GM12878 (cell line): ENCODE results near the gene PRM1. TPM values are rescaled to one million over a fixed set of nuclear protein-coding genes. Genes with fewer than 3 reads are reported as not detected.

Source experiments
- ATF7 ChIP-seq: fragments of 450-650 bp; IDR thresholded peaks from 2 replicates; pipeline ENCODE4 v1.6.1; 2016; ENCODE audit warnings: low read depth, mild to moderate bottlenecking
- BRCA1 ChIP-seq: IDR thresholded peaks from 2 replicates; pipeline ENCODE4 v1.6.1; 2011; ENCODE audit warnings: low read depth, low read length, improper control_type of control experiment
- CEBPB ChIP-seq, 2 experiments: fragments of 150-350 bp in 1 of 2; IDR thresholded peaks; 2 replicates each; pipeline ENCODE4 v1.6.1; 2012 to 2014; ENCODE audit warnings: low read depth in 2 of 2, low read length in 2 of 2, borderline replicate concordance in 1 of 2, inconsistent platforms in 1 of 2
- EP300 ChIP-seq, 2 experiments: fragments of 150-350 bp in 1 of 2; IDR thresholded peaks; 2 replicates each; pipeline ENCODE4 v1.6.1; 2011 to 2012; ENCODE audit warnings: low read depth in 2 of 2, low read length in 2 of 2, borderline replicate concordance in 1 of 2, improper control_type of control experiment in 1 of 2, inconsistent platforms in 1 of 2; ENCODE audit not compliant: control insufficient read depth in 1 of 2
- ETV6 ChIP-seq, 2 experiments: fragments of 450-650 bp in 1 of 2; IDR thresholded peaks in 1 of 2; conservative IDR thresholded peaks in 1 of 2; 2 replicates each; pipeline ENCODE4 v1.6.1; 2014; ENCODE audit warnings: antibody characterized with exemption in 1 of 2, borderline replicate concordance in 1 of 2, low read depth in 1 of 2, mild to moderate bottlenecking in 1 of 2, moderate library complexity in 1 of 2
- NBN ChIP-seq: fragments of 450-650 bp; IDR thresholded peaks from 2 replicates; pipeline ENCODE4 v1.6.1; 2016
- RAD21 ChIP-seq: IDR thresholded peaks from 2 replicates; pipeline ENCODE4 v1.6.1; 2011; ENCODE audit warnings: mild to moderate bottlenecking, low read depth, low read length, moderate library complexity; ENCODE audit not compliant: insufficient read depth
- SIN3A ChIP-seq: IDR thresholded peaks from 2 replicates; pipeline ENCODE4 v1.6.1; 2012; ENCODE audit warnings: low read depth, low read length, improper control_type of control experiment
- SMAD1 ChIP-seq: fragments of 450-650 bp; IDR thresholded peaks from 2 replicates; pipeline ENCODE4 v1.6.1; 2018; ENCODE audit warnings: mild to moderate bottlenecking, low read depth; ENCODE audit not compliant: partially characterized antibody
- STAT3 ChIP-seq: IDR thresholded peaks from 2 replicates; pipeline ENCODE4 v1.6.1; 2011; ENCODE audit warnings: low read depth, low read length, improper control_type of control experiment
- TBL1XR1 ChIP-seq: IDR thresholded peaks from 2 replicates; pipeline ENCODE4 v1.6.1; 2012; ENCODE audit warnings: low read depth, low read length, improper control_type of control experiment
- ZNF622 ChIP-seq: fragments of 450-650 bp; IDR thresholded peaks from 2 replicates; pipeline ENCODE4 v1.6.1; 2017; ENCODE audit warnings: mild to moderate bottlenecking, inconsistent platforms
- polyA plus RNA-seq, 11 experiments: library from polyadenylated mRNA; depleted of rRNA in 4 of 11; unstranded in 6 of 11; stranded (reverse) in 5 of 11; fragments of >200 nt; fragmentation: Nextera tagmentation in 4 of 11; fragmentation: Illumina TruSeq in 1 of 11; extraction: Ambion mirVana in 4 of 11; extraction: Trizol in 1 of 11; gene quantifications; 1 replicate in 1 of 11; 2 replicates in 10 of 11; pipeline versions ENCODE4 v1.2.1 to v1.2.3, GENCODE V29; 2011 to 2016; ENCODE audit warnings: inconsistent platforms in 2 of 11, missing spikeins in 2 of 11, low read depth in 1 of 11
- total RNA-seq, 4 experiments: library from RNA; depleted of rRNA in 3 of 4; stranded (reverse); fragments of >200 nt in 3 of 4; fragmentation: Illumina TruSeq in 1 of 4; extraction: Trizol in 1 of 4; gene quantifications; 2 replicates each; pipeline versions ENCODE4 v1.2.1 to v1.2.3, GENCODE V29; 2013 to 2021
- TF ChIP-seq, protein P1 (sequence below): fragments of 450-650 bp; IDR thresholded peaks from 2 replicates; pipeline ENCODE4 v1.6.1; 2016; ENCODE audit warnings: mild to moderate bottlenecking
- TF ChIP-seq, protein P2 (sequence below): fragments of 450-650 bp; IDR thresholded peaks from 2 replicates; pipeline ENCODE4 v1.6.1; 2016; ENCODE audit warnings: mild to moderate bottlenecking
- TF ChIP-seq, protein P3 (sequence below): fragments of 450-650 bp; IDR thresholded peaks from 2 replicates; pipeline ENCODE4 v1.6.1; 2017; ENCODE audit warnings: mild to moderate bottlenecking, moderate library complexity
- TF ChIP-seq, protein P4 (sequence below): fragments of 150-350 bp; IDR thresholded peaks from 2 replicates; pipeline ENCODE4 v1.6.1; 2016; ENCODE audit warnings: low read depth, low read length

The PRM1 gene
- total and polyA plus RNA-seq, 10 of the 15 experiments (the other 5 are each of a cell fraction or from before 2014, with no cell fraction given), result 0.20 TPM; not detected in 9

DNA sequence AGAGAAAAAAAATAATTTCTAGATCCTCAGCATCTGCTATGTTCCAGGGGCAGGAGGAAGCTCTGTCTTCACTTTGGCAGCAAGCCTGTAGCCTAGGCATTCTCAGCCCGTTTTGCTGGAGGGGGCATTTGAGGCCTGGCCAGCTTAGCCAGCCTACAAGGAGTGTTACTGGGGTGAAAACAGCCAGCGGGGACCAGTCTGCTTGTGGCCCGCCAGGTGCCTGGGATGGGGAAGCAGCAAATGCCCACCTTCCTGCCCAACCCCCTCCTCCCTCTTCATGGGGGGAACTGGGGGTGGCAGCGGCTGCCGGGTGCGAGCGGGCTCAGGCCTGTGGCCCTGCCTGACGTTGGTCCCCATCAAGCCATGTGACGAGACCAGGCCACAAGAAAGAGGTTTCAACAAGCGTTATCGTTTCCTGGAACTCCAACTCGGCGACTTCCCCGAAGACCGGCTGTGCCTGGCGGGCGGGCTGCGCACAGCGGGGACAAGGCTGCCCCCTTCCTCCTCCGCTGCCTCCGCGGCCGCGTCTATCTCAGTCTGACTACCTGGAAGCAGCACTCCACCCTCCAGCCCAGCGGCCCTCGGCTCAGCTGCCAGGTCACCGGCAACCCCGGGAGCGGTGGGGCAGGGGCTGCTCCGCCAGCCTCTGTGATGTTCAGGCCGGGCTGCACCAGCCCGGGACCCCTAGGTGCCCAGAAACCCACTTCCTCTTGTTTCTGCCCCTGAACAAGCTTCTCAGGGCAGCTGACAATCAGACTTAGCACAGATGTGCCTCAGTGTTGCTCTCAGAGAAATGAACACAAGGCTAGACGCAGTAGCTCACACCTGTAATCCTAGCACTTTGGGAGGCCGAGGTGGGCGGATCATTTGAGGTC, 48.0 kb downstream of the PRM1 start (continued):
- TF ChIP-seq, protein P1, sequence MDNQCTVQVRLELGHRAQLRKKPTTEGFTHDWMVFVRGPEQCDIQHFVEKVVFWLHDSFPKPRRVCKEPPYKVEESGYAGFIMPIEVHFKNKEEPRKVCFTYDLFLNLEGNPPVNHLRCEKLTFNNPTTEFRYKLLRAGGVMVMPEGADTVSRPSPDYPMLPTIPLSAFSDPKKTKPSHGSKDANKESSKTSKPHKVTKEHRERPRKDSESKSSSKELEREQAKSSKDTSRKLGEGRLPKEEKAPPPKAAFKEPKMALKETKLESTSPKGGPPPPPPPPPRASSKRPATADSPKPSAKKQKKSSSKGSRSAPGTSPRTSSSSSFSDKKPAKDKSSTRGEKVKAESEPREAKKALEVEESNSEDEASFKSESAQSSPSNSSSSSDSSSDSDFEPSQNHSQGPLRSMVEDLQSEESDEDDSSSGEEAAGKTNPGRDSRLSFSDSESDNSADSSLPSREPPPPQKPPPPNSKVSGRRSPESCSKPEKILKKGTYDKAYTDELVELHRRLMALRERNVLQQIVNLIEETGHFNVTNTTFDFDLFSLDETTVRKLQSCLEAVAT, result 0 out of 2 replicates have a peak, but pooled peaks have one; percentile 29
- TF ChIP-seq SMAD1 (no peak), ZNF622 (no peak), ATF7 (no peak; the same call in 1 of the 2 replicates), STAT3 (no peak), TBL1XR1 (peak; percentile 25; the same call in 1 of the 2 replicates), SIN3A (no peak), BRCA1 (no peak), NBN (peak; percentile 47; the same call in 1 of the 2 replicates), EP300 (IDR thresholded peaks at IDR 0.05; ENCODE audit: borderline replicate concordance in 1 of 2, control insufficient read depth in 1 of 2, low read depth in 2 of 2, low read length in 2 of 2) (peak in 1 of 2 experiments; percentile 52; a peak in 1 of 4 replicates), CEBPB (IDR thresholded peaks at IDR 0.05; ENCODE audit: borderline replicate concordance in 1 of 2, low read depth in 2 of 2, low read length in 2 of 2) (no peak), RAD21 (peak; percentile 27), ETV6 (conservative IDR thresholded peaks at IDR 0.05 in 1 of 2, IDR thresholded peaks at IDR 0.05 in 1 of 2; ENCODE audit: borderline replicate concordance in 1 of 2, low read depth in 1 of 2) (peak in 1 of 2 experiments; percentile 86; a peak in 2 of 4 replicates)
- TF ChIP-seq, protein P2, sequence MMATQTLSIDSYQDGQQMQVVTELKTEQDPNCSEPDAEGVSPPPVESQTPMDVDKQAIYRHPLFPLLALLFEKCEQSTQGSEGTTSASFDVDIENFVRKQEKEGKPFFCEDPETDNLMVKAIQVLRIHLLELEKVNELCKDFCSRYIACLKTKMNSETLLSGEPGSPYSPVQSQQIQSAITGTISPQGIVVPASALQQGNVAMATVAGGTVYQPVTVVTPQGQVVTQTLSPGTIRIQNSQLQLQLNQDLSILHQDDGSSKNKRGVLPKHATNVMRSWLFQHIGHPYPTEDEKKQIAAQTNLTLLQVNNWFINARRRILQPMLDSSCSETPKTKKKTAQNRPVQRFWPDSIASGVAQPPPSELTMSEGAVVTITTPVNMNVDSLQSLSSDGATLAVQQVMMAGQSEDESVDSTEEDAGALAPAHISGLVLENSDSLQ, result no peak
- TF ChIP-seq, protein P3, sequence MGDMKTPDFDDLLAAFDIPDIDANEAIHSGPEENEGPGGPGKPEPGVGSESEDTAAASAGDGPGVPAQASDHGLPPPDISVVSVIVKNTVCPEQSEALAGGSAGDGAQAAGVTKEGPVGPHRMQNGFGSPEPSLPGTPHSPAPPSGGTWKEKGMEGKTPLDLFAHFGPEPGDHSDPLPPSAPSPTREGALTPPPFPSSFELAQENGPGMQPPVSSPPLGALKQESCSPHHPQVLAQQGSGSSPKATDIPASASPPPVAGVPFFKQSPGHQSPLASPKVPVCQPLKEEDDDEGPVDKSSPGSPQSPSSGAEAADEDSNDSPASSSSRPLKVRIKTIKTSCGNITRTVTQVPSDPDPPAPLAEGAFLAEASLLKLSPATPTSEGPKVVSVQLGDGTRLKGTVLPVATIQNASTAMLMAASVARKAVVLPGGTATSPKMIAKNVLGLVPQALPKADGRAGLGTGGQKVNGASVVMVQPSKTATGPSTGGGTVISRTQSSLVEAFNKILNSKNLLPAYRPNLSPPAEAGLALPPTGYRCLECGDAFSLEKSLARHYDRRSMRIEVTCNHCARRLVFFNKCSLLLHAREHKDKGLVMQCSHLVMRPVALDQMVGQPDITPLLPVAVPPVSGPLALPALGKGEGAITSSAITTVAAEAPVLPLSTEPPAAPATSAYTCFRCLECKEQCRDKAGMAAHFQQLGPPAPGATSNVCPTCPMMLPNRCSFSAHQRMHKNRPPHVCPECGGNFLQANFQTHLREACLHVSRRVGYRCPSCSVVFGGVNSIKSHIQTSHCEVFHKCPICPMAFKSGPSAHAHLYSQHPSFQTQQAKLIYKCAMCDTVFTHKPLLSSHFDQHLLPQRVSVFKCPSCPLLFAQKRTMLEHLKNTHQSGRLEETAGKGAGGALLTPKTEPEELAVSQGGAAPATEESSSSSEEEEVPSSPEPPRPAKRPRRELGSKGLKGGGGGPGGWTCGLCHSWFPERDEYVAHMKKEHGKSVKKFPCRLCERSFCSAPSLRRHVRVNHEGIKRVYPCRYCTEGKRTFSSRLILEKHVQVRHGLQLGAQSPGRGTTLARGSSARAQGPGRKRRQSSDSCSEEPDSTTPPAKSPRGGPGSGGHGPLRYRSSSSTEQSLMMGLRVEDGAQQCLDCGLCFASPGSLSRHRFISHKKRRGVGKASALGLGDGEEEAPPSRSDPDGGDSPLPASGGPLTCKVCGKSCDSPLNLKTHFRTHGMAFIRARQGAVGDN, result peak; percentile 99
- TF ChIP-seq, protein P4, sequence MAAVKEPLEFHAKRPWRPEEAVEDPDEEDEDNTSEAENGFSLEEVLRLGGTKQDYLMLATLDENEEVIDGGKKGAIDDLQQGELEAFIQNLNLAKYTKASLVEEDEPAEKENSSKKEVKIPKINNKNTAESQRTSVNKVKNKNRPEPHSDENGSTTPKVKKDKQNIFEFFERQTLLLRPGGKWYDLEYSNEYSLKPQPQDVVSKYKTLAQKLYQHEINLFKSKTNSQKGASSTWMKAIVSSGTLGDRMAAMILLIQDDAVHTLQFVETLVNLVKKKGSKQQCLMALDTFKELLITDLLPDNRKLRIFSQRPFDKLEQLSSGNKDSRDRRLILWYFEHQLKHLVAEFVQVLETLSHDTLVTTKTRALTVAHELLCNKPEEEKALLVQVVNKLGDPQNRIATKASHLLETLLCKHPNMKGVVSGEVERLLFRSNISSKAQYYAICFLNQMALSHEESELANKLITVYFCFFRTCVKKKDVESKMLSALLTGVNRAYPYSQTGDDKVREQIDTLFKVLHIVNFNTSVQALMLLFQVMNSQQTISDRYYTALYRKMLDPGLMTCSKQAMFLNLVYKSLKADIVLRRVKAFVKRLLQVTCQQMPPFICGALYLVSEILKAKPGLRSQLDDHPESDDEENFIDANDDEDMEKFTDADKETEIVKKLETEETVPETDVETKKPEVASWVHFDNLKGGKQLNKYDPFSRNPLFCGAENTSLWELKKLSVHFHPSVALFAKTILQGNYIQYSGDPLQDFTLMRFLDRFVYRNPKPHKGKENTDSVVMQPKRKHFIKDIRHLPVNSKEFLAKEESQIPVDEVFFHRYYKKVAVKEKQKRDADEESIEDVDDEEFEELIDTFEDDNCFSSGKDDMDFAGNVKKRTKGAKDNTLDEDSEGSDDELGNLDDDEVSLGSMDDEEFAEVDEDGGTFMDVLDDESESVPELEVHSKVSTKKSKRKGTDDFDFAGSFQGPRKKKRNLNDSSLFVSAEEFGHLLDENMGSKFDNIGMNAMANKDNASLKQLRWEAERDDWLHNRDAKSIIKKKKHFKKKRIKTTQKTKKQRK, result no peak
